HepG2 (cell line): ENCODE data around the gene CTRL. TPM values are rescaled to one million over a fixed set of nuclear protein-coding genes. Genes with fewer than 3 reads are reported as not detected.

ENCODE experiments used
- ATF1 ChIP-seq: IDR thresholded peaks from 2 replicates; pipeline ENCODE4 v1.6.1; 2016; ENCODE audit warnings: mild to moderate bottlenecking, control low read depth
- GATA4 ChIP-seq: sonication (generic); IDR thresholded peaks from 2 replicates; pipeline ENCODE4 v1.6.1; 2016; ENCODE audit warnings: antibody characterized with exemption, low read depth, borderline replicate concordance
- HMG20B ChIP-seq: conservative IDR thresholded peaks from 2 replicates; pipeline ENCODE4 v1.6.1; 2016; ENCODE audit warnings: missing genetic modification reagents, missing compliant biosample characterization
- MTF2 ChIP-seq: sonication (generic); formaldehyde crosslinking; IDR thresholded peaks from 2 replicates; pipeline ENCODE4 v1.5.0; 2020; ENCODE audit warnings: missing genetic modification reagents, borderline replicate concordance
- PHB2 ChIP-seq: fragments of 450-650 bp; IDR thresholded peaks from 2 replicates; pipeline ENCODE4 v1.6.1; 2018; ENCODE audit not compliant: partially characterized antibody
- ZBTB7A ChIP-seq: sonication (generic); formaldehyde crosslinking; IDR thresholded peaks from 2 replicates; pipeline ENCODE4 v1.8.0; 2022; ENCODE audit warnings: mild to moderate bottlenecking, missing genetic modification reagents
- ZFX ChIP-seq: sonication (generic); formaldehyde crosslinking; IDR thresholded peaks from 2 replicates; pipeline ENCODE4 v1.4.0; 2020; ENCODE audit warnings: mild to moderate bottlenecking, low read depth, missing genetic modification reagents, moderate library complexity
- ZNF138 ChIP-seq: sonication (generic); formaldehyde crosslinking; IDR thresholded peaks from 2 replicates; pipeline ENCODE4 v1.5.0; 2020; ENCODE audit warnings: mild to moderate bottlenecking, low read depth, missing genetic modification reagents
- ZNF30 ChIP-seq: sonication (generic); formaldehyde crosslinking; IDR thresholded peaks from 2 replicates; pipeline ENCODE4 v1.5.0; 2020; ENCODE audit warnings: mild to moderate bottlenecking, missing genetic modification reagents
- ZNF382 ChIP-seq: sonication (generic); formaldehyde crosslinking; IDR thresholded peaks from 2 replicates; pipeline ENCODE4 v1.5.0; 2020; ENCODE audit warnings: missing genetic modification reagents, mild to moderate bottlenecking, borderline replicate concordance
- ZNF790 ChIP-seq: sonication (generic); formaldehyde crosslinking; IDR thresholded peaks from 2 replicates; pipeline ENCODE4 v1.8.0; 2022; ENCODE audit warnings: missing genetic modification reagents, mild to moderate bottlenecking, borderline replicate concordance
- polyA plus RNA-seq, 8 experiments: library from polyadenylated mRNA; depleted of rRNA in 3 of 8; stranded (reverse) in 7 of 8; unstranded in 1 of 8; fragments of >200 nt; fragmentation: Illumina TruSeq in 4 of 8; extraction: Trizol in 4 of 8; gene quantifications; 2 replicates each; pipeline versions ENCODE4 v1.2.1 to v1.2.3, GENCODE V29; 2011 to 2016; ENCODE audit warnings: low read depth in 4 of 8, missing spikeins in 1 of 8, mixed read lengths in 1 of 8; ENCODE audit not compliant: insufficient read depth in 1 of 8
- total RNA-seq, 5 experiments: library from RNA; depleted of rRNA; stranded (reverse); fragments of >200 nt; fragmentation: Illumina TruSeq; extraction: Trizol; gene quantifications; 2 replicates each; pipeline ENCODE4 v1.2.3, GENCODE V29; 2016; ENCODE audit warnings: low read depth in 1 of 5
- TF ChIP-seq, protein P1 (sequence below): sonication (generic); formaldehyde crosslinking; IDR thresholded peaks from 2 replicates; pipeline ENCODE4 v1.4.0; 2020; ENCODE audit warnings: mild to moderate bottlenecking, missing genetic modification reagents
- TF ChIP-seq, protein P2 (sequence below): sonication (generic); formaldehyde crosslinking; IDR thresholded peaks from 2 replicates; pipeline ENCODE4 v1.4.0; 2020; ENCODE audit warnings: missing genetic modification reagents, borderline replicate concordance
- TF ChIP-seq, protein P3 (sequence below): sonication (generic); formaldehyde crosslinking; IDR thresholded peaks from 2 replicates; pipeline ENCODE4 v1.4.0; 2020; ENCODE audit warnings: missing genetic modification reagents, mild to moderate bottlenecking, borderline replicate concordance
- TF ChIP-seq, protein P4 (sequence below): IDR thresholded peaks from 2 replicates; pipeline ENCODE4 v1.6.1; 2016; ENCODE audit warnings: low read depth, control low read depth

The CTRL gene
- total and polyA plus RNA-seq, 2 of the 13 experiments (the other 11 are each of a cell fraction or from before 2014, with no cell fraction given), result 1.9 to 2.7 TPM

DNA sequence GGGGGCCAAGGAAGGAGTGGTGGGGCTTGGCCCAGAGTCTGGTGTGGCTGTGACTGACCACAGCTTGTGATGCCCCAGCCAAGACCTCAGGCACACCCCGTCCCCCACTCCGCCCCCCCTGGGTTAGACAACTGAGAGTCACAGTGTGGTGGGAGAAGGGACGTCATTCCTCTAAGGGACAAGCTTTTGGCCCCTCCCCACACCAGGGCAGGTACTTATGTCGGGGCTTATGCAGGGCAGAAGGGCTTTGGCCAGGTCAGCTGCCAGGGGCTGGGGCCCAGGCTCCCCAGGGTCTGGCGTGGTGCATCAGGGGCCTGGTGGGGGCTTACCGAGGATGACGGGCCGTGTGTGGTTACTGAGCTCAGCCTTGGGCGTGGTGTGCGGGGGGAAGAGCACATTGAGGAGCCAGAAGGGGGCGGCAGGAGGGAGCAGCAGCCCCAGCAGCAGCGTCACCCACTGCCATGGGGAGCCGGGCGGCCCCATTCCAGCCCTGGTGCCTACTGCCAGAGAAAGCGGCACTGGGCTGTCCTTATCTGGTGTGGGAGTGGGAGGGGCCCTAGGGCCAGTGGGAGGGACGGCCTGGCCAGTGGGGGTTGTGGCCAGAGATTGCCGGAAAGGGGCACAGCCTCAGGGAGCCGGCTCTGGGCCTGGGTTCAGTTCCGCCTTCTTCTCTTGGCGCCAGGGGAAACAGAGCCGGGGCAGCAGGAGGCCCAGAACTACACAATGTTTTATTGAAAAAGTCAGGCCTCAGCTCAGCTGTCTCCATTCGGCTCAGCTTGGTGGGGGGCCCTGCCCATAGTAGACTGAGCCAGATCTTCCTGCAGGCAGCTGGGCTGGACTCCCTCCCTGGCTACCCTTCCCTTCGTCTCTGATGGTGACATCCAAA lies 12.2 kb upstream of the CTRL start, which contains the start of gene LCAT (continued):
- TF ChIP-seq, protein P1, sequence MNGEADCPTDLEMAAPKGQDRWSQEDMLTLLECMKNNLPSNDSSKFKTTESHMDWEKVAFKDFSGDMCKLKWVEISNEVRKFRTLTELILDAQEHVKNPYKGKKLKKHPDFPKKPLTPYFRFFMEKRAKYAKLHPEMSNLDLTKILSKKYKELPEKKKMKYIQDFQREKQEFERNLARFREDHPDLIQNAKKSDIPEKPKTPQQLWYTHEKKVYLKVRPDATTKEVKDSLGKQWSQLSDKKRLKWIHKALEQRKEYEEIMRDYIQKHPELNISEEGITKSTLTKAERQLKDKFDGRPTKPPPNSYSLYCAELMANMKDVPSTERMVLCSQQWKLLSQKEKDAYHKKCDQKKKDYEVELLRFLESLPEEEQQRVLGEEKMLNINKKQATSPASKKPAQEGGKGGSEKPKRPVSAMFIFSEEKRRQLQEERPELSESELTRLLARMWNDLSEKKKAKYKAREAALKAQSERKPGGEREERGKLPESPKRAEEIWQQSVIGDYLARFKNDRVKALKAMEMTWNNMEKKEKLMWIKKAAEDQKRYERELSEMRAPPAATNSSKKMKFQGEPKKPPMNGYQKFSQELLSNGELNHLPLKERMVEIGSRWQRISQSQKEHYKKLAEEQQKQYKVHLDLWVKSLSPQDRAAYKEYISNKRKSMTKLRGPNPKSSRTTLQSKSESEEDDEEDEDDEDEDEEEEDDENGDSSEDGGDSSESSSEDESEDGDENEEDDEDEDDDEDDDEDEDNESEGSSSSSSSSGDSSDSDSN (CRISPR knock-in tag), result peak; percentile 73
- TF ChIP-seq ZBTB7A, result peak; percentile 7; the same call in 1 of the 2 replicates
- TF ChIP-seq ZNF382 (CRISPR knock-in tag), result no peak
- TF ChIP-seq, protein P2, sequence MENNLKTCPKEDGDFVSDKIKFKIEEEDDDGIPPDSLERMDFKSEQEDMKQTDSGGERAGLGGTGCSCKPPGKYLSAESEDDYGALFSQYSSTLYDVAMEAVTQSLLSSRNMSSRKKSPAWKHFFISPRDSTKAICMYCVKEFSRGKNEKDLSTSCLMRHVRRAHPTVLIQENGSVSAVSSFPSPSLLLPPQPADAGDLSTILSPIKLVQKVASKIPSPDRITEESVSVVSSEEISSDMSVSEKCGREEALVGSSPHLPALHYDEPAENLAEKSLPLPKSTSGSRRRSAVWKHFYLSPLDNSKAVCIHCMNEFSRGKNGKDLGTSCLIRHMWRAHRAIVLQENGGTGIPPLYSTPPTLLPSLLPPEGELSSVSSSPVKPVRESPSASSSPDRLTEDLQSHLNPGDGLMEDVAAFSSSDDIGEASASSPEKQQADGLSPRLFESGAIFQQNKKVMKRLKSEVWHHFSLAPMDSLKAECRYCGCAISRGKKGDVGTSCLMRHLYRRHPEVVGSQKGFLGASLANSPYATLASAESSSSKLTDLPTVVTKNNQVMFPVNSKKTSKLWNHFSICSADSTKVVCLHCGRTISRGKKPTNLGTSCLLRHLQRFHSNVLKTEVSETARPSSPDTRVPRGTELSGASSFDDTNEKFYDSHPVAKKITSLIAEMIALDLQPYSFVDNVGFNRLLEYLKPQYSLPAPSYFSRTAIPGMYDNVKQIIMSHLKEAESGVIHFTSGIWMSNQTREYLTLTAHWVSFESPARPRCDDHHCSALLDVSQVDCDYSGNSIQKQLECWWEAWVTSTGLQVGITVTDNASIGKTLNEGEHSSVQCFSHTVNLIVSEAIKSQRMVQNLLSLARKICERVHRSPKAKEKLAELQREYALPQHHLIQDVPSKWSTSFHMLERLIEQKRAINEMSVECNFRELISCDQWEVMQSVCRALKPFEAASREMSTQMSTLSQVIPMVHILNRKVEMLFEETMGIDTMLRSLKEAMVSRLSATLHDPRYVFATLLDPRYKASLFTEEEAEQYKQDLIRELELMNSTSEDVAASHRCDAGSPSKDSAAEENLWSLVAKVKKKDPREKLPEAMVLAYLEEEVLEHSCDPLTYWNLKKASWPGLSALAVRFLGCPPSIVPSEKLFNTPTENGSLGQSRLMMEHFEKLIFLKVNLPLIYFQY (CRISPR knock-in tag), result 0 out of 2 replicates have a peak, but pooled peaks have one; percentile 49
- TF ChIP-seq, protein P3, sequence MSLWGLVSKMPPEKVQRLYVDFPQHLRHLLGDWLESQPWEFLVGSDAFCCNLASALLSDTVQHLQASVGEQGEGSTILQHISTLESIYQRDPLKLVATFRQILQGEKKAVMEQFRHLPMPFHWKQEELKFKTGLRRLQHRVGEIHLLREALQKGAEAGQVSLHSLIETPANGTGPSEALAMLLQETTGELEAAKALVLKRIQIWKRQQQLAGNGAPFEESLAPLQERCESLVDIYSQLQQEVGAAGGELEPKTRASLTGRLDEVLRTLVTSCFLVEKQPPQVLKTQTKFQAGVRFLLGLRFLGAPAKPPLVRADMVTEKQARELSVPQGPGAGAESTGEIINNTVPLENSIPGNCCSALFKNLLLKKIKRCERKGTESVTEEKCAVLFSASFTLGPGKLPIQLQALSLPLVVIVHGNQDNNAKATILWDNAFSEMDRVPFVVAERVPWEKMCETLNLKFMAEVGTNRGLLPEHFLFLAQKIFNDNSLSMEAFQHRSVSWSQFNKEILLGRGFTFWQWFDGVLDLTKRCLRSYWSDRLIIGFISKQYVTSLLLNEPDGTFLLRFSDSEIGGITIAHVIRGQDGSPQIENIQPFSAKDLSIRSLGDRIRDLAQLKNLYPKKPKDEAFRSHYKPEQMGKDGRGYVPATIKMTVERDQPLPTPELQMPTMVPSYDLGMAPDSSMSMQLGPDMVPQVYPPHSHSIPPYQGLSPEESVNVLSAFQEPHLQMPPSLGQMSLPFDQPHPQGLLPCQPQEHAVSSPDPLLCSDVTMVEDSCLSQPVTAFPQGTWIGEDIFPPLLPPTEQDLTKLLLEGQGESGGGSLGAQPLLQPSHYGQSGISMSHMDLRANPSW (CRISPR knock-in tag), result no peak
- peak; percentile 43; the same call in 1 of the 2 replicates for TF ChIP-seq ZNF30 (CRISPR knock-in tag)
- TF ChIP-seq, protein P4, sequence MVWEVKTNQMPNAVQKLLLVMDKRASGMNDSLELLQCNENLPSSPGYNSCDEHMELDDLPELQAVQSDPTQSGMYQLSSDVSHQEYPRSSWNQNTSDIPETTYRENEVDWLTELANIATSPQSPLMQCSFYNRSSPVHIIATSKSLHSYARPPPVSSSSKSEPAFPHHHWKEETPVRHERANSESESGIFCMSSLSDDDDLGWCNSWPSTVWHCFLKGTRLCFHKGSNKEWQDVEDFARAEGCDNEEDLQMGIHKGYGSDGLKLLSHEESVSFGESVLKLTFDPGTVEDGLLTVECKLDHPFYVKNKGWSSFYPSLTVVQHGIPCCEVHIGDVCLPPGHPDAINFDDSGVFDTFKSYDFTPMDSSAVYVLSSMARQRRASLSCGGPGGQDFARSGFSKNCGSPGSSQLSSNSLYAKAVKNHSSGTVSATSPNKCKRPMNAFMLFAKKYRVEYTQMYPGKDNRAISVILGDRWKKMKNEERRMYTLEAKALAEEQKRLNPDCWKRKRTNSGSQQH (CRISPR knock-in tag), result 0 out of 2 replicates have a peak, but pooled peaks have one; percentile 75
- no peak for TF ChIP-seq MTF2 (CRISPR knock-in tag)
- no peak for TF ChIP-seq PHB2
- peak; percentile 81; the same call in 1 of the 2 replicates for TF ChIP-seq ZFX (CRISPR knock-in tag)
- peak; percentile 66 for TF ChIP-seq GATA4
- peak; percentile 68; the same call in 1 of the 2 replicates for TF ChIP-seq ZNF790 (CRISPR knock-in tag)
- TF ChIP-seq HMG20B (CRISPR knock-in tag), result no peak
- no peak for TF ChIP-seq ATF1
- no peak; the same call in 1 of the 2 replicates for TF ChIP-seq ZNF138 (CRISPR knock-in tag)
